HEK293 (cell line): ENCODE measurements around the gene PCSK2.
A peak's percentile ranks its signal among the peaks of the same experiment; 100 is the strongest.

Experiments
- AEBP2 ChIP-seq: fragments of 450-650 bp; formaldehyde crosslinking; IDR thresholded peaks from 2 replicates; pipeline ENCODE4 v1.5.1; 2016; ENCODE audit warnings: missing biosample characterization, missing genetic modification characterization, borderline replicate concordance
- BCL11A ChIP-seq: fragments of 450-650 bp; formaldehyde crosslinking; IDR thresholded peaks from 2 replicates; pipeline ENCODE4 v1.5.1; 2016; ENCODE audit warnings: low read depth, missing biosample characterization, missing genetic modification characterization
- KLF1 ChIP-seq: fragments of 450-650 bp; formaldehyde crosslinking; IDR thresholded peaks from 2 replicates; pipeline ENCODE4 v1.5.1; 2016; ENCODE audit warnings: missing biosample characterization, missing genetic modification characterization
- PRDM2 ChIP-seq: fragments of 450-650 bp; formaldehyde crosslinking; IDR thresholded peaks from 2 replicates; pipeline ENCODE4 v1.5.1; 2016; ENCODE audit warnings: missing biosample characterization, missing genetic modification characterization, borderline replicate concordance
- PRDM6 ChIP-seq: fragments of 450-650 bp; formaldehyde crosslinking; IDR thresholded peaks from 2 replicates; pipeline ENCODE4 v1.5.1; 2017; ENCODE audit warnings: missing biosample characterization, missing genetic modification characterization
- REST ChIP-seq: fragments of 450-650 bp; formaldehyde crosslinking; IDR thresholded peaks from 2 replicates; pipeline ENCODE4 v1.5.1; 2016; ENCODE audit warnings: missing biosample characterization, missing genetic modification characterization
- WT1 ChIP-seq: fragments of 450-650 bp; formaldehyde crosslinking; IDR thresholded peaks from 2 replicates; pipeline ENCODE4 v1.5.1; 2016; ENCODE audit warnings: missing biosample characterization, missing genetic modification characterization
- YY1 ChIP-seq: fragments of 450-650 bp; formaldehyde crosslinking; IDR thresholded peaks from 2 replicates; pipeline ENCODE4 v1.5.1; 2018; ENCODE audit warnings: missing biosample characterization, missing genetic modification characterization
- ZFP37 ChIP-seq: fragments of 450-650 bp; formaldehyde crosslinking; IDR thresholded peaks from 2 replicates; pipeline ENCODE4 v1.5.1; 2016; ENCODE audit warnings: missing biosample characterization, missing genetic modification characterization
- ZNF174 ChIP-seq: fragments of 450-650 bp; formaldehyde crosslinking; IDR thresholded peaks from 2 replicates; pipeline ENCODE4 v1.5.0; 2017; ENCODE audit warnings: missing biosample characterization, mild to moderate bottlenecking, missing genetic modification characterization
- ZNF202 ChIP-seq: fragments of 450-650 bp; formaldehyde crosslinking; IDR thresholded peaks from 2 replicates; pipeline ENCODE4 v1.5.1; 2016; ENCODE audit warnings: missing biosample characterization, missing genetic modification characterization, borderline replicate concordance
- ZNF223 ChIP-seq: fragments of 450-650 bp; formaldehyde crosslinking; IDR thresholded peaks from 2 replicates; pipeline ENCODE4 v1.5.1; 2016; ENCODE audit warnings: missing biosample characterization, missing genetic modification characterization
- ZNF341 ChIP-seq: fragments of 450-650 bp; formaldehyde crosslinking; IDR thresholded peaks from 2 replicates; pipeline ENCODE4; 2016; ENCODE audit warnings: low read depth, missing biosample characterization, missing genetic modification characterization
- ZNF350 ChIP-seq: fragments of 450-650 bp; formaldehyde crosslinking; IDR thresholded peaks from 2 replicates; pipeline ENCODE4 v1.5.0; 2017; ENCODE audit warnings: missing biosample characterization, mild to moderate bottlenecking, missing genetic modification characterization
- ZNF501 ChIP-seq: fragments of 450-650 bp; formaldehyde crosslinking; IDR thresholded peaks from 2 replicates; pipeline ENCODE4 v1.5.1; 2016; ENCODE audit warnings: missing biosample characterization, missing genetic modification characterization
- ZNF549 ChIP-seq: fragments of 450-650 bp; IDR thresholded peaks from 2 replicates; pipeline ENCODE4 v1.5.1; 2018; ENCODE audit warnings: missing biosample characterization, missing genetic modification characterization, mild to moderate bottlenecking, inconsistent platforms, moderate library complexity
- ZNF561 ChIP-seq: fragments of 450-650 bp; IDR thresholded peaks from 2 replicates; pipeline ENCODE4 v1.5.1; 2018; ENCODE audit warnings: missing biosample characterization, missing genetic modification characterization, borderline replicate concordance
- ZNF596 ChIP-seq: fragments of 450-650 bp; IDR thresholded peaks from 2 replicates; pipeline ENCODE4 v1.5.0; 2018; ENCODE audit warnings: missing biosample characterization, mild to moderate bottlenecking, missing genetic modification characterization, moderate library complexity
- ZNF624 ChIP-seq: fragments of 450-650 bp; formaldehyde crosslinking; IDR thresholded peaks from 2 replicates; pipeline ENCODE4 v1.5.1; 2017; ENCODE audit warnings: missing biosample characterization, missing genetic modification characterization
- ZSCAN18 ChIP-seq: fragments of 450-650 bp; formaldehyde crosslinking; IDR thresholded peaks from 2 replicates; pipeline ENCODE4 v1.5.1; 2016; ENCODE audit warnings: missing biosample characterization, missing genetic modification characterization

The PCSK2 gene

GRCh38 chr20:17530716-17531664 is 304.1 kb downstream of the PCSK2 start, which contains the start of gene BFSP1 (continued):
- TF ChIP-seq ZNF596 (tag by site-specific recombination): no peak
- TF ChIP-seq PRDM6: no peak
- TF ChIP-seq ZNF624 (tag by site-specific recombination): no peak
- peak; percentile 22; the same call in 1 of the 2 replicates for TF ChIP-seq KLF1 (tag by site-specific recombination)
- no peak for TF ChIP-seq WT1 (tag by site-specific recombination)
- TF ChIP-seq ZNF549: no peak
- no peak for TF ChIP-seq REST
- no peak for TF ChIP-seq ZSCAN18
- TF ChIP-seq ZFP37 (tag by site-specific recombination): no peak
- TF ChIP-seq ZNF174 (tag by site-specific recombination): no peak
- TF ChIP-seq ZNF501 (tag by site-specific recombination): no peak
- no peak for TF ChIP-seq ZNF350 (tag by site-specific recombination)
- TF ChIP-seq YY1 (tag by site-specific recombination): no peak; the same call in 1 of the 2 replicates
- no peak for TF ChIP-seq AEBP2 (tag by site-specific recombination)
- no peak for TF ChIP-seq ZNF202 (tag by site-specific recombination)
- TF ChIP-seq ZNF223: no peak
- no peak for TF ChIP-seq BCL11A (tag by site-specific recombination)
- TF ChIP-seq ZNF561 (tag by site-specific recombination): no peak
- TF ChIP-seq PRDM2 (tag by site-specific recombination): no peak
- 0 out of 2 replicates have a peak, but pooled peaks have one; percentile 20 for TF ChIP-seq ZNF341 (tag by site-specific recombination)
